Stimulated activated CD8-positive, alpha-beta memory T cell treated with anti-CD3 and anti-CD28 coated beads, Interleukin-15, amount 100 ng/mL, for 24 hours (primary cell): ENCODE results near the gene EIF4E1B.

ENCODE experiments used
- DNase-seq: peaks from one replicate; pipeline ENCODE4 v3.0.0-alpha.2; 2020; ENCODE audit warnings: low read depth

EIF4E1B gene

DNA sequence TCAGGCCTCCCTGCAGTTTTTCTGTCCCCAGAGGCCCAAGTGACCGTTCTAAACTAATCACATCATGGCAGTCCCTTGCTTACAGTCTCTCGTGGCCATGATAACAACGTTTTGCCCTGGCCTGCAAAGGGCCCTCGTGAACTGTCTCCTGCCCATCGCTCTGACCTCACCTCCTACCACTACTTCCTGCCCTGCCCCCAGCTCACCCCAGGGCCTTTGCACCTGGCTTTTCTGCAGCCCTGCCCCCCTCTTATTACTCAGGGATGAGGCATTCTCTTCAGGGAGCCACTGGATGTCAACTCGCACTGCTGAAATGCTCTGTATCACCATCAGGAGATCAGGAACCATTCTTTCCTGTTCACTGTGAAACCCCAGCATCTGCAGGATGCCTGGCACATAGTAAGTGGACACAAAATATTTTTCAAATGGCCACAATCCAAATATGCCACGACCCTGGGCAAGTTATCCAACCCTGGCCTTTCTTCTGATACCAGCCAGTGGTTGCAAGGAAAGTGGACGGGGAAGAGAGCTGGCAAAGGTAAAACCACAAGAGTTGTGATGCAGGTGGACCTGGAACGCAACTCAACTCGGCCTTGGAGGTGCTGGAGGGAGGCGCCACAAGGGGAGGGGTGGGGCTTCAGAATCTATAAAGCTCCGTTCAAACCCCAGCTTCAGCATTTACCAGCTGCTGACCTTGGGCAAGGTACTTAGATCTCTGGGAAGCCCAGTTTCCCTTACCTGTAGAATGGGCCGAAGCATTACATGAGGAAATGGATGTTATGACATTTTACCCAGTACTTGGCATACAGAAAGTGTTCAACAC, 1.9 kb upstream of the EIF4E1B start:
- DNase-seq = no peak

- DNase-seq = no peak
Measured at GRCh38 chr5:176629317-176629852, 1.1 kb upstream of the EIF4E1B start.

DNA sequence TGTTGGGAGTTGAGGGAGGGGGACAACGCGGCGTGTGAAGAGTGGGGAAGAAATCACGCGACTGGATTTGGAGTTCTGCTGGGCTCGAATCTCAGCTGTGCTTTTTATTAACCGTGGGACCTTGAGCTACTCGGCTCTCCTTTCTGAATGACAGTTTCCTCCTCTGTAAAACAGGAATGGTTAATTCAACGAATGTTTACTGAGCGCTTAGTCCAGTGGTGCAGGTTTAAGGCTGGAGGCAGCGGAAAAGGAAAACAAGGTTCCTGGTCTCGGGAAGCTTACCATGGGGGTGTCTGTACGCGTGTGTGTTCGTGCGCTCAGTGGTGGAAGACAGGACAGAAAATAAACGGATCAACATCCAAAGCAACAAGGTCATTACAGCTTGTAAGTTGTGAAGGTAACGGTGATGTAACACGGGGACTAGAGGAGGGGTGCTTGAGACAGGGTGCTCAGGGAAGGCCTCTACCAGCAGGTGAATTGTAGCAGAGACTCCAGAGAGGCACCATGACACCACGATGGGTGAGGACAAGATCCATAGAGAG, 277 bp downstream of the EIF4E1B start:
- no peak for DNase-seq

DNA sequence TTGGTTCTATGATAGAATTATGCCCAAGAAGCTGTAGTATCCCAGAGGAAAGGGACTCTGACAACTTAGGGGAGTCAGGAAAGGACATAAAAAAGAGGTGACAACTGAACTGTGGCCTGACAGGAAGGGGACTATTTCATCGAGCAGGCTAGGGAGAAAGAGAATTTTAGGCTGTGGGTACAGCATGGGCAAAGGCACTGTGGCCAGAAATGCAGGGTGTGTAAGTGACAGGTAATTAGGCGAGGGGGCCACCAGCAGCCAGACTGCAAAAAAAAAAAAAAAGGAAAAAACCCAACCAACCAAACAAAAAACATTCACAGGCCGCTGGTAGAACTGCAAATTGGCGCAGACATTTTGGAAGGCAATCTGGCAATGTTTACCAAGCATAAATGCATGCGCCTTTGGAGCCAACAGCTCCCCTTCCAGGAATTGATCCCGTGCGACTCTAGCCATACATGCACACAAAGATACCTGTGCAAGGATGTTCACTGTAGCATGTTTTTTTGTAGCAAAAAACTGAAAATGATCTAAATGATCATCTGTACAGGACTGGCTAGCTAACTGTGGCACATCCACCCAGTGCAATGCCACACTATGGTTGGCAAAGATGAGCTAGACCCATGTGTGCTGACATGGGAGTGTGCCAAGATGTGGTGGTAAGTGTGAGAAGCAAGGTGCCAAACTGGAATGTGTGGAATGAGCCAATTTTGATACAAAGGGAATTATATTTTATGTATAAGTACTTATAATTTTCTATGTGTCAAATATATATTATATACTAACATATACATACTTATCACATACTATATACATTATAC, 1.1 kb downstream of the EIF4E1B start:
- no peak for DNase-seq

GRCh38 chr5:176632745-176633144, 2.3 kb downstream of the EIF4E1B start:
- DNase-seq = no peak

DNA sequence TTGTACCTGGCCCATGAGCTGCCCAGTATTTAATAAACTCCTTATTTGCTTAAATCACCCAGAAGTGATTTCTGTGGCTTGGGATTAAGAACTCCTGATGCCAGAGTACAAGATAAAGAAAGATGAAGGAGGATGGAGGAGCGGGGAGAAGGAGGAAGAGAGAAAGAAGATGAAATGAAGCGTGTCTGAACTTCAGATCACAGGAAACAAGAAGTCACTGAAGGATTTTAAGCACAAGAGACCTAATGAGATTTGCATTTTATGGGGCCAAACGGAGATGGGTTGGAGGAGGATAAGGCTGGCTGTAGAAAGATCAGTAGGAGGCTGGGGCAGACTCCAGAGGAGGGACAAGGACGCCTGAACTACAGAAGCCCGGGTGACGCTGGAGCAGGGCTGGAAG, 3.1 kb downstream of the EIF4E1B start:
- no peak for DNase-seq

DNA sequence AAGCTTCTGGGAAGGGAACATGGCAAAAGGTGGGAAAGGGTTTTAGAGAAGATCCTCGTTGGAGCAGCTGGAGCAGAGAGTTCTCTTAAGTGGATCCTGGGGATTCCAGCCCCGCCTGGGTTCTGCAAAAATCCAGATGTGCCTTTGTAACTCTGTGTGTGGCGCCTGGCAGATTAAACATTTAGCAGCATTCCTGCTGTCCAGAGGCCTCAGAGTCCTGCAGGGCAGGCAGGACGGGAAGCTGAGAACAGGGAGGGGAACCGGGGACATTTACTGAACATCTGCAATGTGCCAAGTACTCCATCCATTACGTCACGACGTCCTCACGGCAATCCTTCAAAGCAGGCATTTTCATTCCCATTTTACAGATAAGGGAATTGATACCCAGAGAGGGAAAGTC, 6.0 kb downstream of the EIF4E1B start:
- no peak for DNase-seq

- no peak for DNase-seq
Measured at GRCh38 chr5:176637556-176637955, 7.1 kb downstream of the EIF4E1B start.

GRCh38 chr5:176638437-176638836, 8.0 kb downstream of the EIF4E1B start:
- DNase-seq = no peak

GRCh38 chr5:176639208-176639607, 8.7 kb downstream of the EIF4E1B start:
- DNase-seq = no peak

GRCh38 chr5:176639981-176640380, 9.5 kb downstream of the EIF4E1B start:
- no peak for DNase-seq

DNA sequence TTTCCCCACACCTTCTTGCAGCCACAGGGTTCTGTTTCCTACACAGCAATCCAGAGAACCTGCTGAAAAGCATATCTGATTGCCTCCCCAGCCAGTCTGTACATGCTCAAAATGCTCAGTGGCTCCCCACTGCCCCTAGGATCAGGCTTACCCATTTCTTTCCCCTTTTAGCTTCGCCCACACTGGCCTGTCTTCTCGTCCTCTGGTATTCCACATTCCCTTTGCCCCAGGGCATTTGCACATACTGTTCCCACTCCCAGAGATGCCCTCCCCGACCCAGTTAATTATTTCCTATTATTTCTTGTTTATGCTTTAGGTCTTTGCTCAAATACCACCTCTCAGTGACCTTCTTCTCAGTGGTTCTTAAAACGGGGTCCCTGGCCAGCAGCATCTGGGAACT, 10.1 kb downstream of the EIF4E1B start:
- DNase-seq = no peak

DNA sequence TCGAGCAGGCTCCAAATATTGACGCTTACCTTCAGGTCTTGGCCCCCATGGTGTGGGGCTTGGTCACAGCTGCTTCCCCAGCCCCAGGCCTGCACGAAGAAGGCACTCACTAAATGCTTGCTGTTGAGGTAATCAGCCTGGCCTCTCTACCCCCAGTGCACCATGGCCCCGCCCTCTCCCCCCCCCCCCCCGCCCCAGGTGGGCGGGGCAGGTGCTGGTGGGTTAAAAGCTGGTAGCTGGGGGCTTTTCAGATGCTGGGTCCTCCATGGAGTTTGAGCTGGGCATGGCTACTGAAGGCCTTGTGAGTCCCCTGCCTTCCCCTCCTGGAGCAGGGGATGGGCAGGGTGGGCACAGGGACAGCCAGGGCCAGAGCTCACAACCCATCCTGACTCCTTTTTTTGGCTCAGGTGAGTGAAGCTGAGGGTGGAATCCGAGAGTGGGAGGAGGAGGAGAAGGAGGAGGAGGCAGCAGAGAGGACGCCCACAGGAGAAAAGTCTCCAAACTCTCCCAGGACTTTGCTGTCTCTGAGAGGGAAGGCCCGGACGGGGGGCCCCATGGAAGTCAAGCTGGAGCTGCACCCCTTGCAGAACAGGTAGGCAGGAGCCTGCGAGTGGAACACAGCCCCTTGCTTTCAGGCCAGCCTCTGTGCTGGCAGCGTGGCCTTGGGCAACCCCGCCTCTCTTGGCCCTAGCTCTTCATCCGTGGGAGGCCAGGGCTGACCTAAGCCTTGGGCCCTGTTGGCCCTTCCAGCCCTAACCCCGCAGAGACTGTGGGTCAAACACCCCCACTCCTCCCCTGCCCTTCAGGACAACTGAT, 12.4 kb downstream of the EIF4E1B start:
- DNase-seq = no peak

- DNase-seq = no peak
Measured at GRCh38 chr5:176643491-176644219, 13.2 kb downstream of the EIF4E1B start.

DNA sequence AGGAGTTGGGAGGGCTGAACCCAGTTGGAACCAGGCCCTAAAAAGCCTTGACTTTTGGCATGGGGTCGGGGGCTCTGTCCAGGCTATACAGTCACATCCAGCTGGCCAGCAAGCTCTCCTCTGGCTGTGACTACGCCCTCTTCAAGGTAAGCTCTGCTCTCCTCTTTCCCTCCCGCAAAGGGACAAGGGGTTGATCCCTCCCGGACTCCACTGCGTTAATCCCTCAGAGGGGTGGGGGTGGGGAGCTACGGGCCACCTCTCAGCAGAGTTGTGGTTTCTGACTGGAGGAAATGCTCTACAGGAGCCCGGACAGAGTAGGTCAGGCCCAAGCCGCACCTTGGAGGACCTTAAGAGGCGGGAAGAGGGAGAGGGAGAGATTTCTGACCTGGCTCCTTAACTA, 13.8 kb downstream of the EIF4E1B start:
- DNase-seq = no peak

DNA sequence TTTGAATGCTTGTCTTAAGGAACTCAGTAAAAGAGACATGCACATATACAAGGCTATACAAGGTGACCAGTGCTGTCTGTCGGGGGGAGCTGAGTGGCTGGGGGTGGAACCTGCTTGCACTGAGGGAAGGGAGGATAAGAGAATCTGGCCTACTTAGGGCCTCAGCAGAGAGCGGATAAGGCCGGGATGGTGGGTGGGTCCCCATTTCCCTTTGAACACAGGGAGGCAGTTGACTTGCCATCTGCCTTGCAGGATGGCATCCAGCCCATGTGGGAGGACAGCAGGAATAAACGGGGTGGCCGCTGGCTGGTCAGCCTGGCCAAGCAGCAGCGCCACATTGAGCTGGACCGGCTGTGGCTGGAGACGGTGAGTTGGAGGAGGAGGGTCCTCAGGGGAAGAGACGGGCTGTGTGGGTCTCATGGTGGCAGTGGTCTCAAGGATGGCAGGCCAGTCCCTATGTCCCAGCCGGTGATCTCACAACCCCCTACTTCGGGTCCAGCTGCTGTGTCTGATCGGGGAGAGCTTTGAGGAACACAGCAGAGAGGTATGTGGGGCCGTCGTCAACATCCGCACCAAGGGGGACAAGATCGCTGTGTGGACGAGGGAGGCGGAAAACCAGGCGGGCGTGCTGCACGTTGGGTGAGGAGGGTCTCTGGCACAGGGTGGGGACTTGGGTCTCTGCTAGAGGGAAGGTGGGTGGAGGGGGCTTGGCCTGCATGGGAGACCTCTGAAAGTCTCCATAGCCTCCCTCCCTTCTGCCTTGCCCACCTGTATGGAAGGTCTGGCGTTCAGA, 14.6 kb downstream of the EIF4E1B start:
- DNase-seq = no peak

DNA sequence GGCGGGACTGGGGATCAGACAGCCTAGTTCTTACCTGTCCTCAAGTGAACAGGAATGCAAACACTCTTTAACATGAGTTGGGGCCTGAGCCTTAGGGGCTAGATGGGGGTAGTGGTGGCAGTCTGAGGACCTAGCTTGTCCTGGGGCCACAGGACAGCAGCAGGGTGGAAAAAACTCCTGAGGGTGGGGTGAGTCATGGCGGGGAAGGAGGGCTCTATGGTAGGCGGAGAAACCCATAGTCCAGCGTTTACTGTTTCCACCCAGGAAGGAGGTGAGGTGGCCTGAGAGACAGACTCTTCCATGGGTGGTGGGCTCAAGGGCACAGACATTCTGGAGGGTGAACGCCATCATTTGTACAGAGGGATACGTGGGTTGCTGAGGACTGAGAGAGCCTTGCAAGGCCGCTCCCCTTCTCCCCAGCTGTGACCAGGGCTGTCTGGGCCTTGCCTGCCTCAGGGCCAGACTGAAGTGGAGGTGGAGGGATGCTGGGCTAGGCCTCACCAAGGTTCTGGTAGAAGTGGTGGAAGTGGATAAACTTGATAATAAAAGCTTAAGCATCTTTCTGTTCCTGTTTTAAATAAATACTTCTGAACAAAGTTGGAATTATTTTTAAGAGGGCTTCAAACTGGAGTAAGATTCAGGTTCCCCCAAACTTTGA, 15.7 kb downstream of the EIF4E1B start:
- no peak for DNase-seq

- DNase-seq = no peak
Measured at GRCh38 chr5:176646707-176647029, 16.2 kb downstream of the EIF4E1B start.

- DNase-seq = peak; percentile 96
Measured at GRCh38 chr5:176647030-176647842, 16.8 kb downstream of the EIF4E1B start, which contains the start of gene TSPAN17. TSS of gene TSPAN17 (plus strand) at chr5:176647484. CDS start at chr5:176647616, 132 bp downstream.
